HepG2 (cell line): ENCODE results near the gene GPRC5B. TPM values are rescaled to one million over a fixed set of nuclear protein-coding genes. Genes with fewer than 3 reads are reported as not detected.
A peak's percentile ranks its signal among the peaks of the same experiment; 100 is the strongest.

Source experiments
- GPN1 ChIP-seq: sonication (generic); formaldehyde crosslinking; IDR thresholded peaks from 2 replicates; pipeline ENCODE4 v1.5.1; 2020; ENCODE audit warnings: missing genetic modification reagents, borderline replicate concordance
- HMGA1 ChIP-seq: sonication (generic); formaldehyde crosslinking; conservative IDR thresholded peaks from 2 replicates; pipeline ENCODE4 v1.4.0; 2020; ENCODE audit warnings: missing genetic modification reagents
- IRF2 ChIP-seq: IDR thresholded peaks from 2 replicates; pipeline ENCODE4 v1.6.1; 2018; ENCODE audit warnings: missing genetic modification reagents, missing compliant biosample characterization
- KLF15 ChIP-seq: sonication (generic); formaldehyde crosslinking; IDR thresholded peaks from 2 replicates; pipeline ENCODE4 v1.8.1; 2023; ENCODE audit warnings: borderline replicate concordance, mild to moderate bottlenecking, inconsistent platforms, missing genetic modification reagents, mixed read lengths
- MTF2 ChIP-seq: sonication (generic); formaldehyde crosslinking; IDR thresholded peaks from 2 replicates; pipeline ENCODE4 v1.5.0; 2020; ENCODE audit warnings: missing genetic modification reagents, borderline replicate concordance
- PITX1 ChIP-seq: sonication (generic); formaldehyde crosslinking; IDR thresholded peaks from 2 replicates; pipeline ENCODE4 v1.5.1; 2020; ENCODE audit warnings: mild to moderate bottlenecking, missing genetic modification reagents
- RBM39 ChIP-seq: fragments of 200-400 bp; formaldehyde crosslinking; IDR thresholded peaks from one replicate; pipeline ENCODE4 v1.6.1; 2018; ENCODE audit warnings: antibody characterized with exemption, mild to moderate bottlenecking, low read depth, low read length; ENCODE audit not compliant: poor library complexity, severe bottlenecking
- RXRA ChIP-seq: sonication (generic); formaldehyde crosslinking; IDR thresholded peaks from 2 replicates; pipeline ENCODE4 v1.5.1; 2020; ENCODE audit warnings: missing genetic modification reagents
- SAFB2 ChIP-seq: sonication (generic); formaldehyde crosslinking; IDR thresholded peaks from 2 replicates; pipeline ENCODE4 v1.5.1; 2020; ENCODE audit warnings: missing genetic modification reagents, low read depth, mild to moderate bottlenecking, borderline replicate concordance
- TBP ChIP-seq: sonication (generic); formaldehyde crosslinking; IDR thresholded peaks from 2 replicates; pipeline ENCODE4 v1.5.0; 2020; ENCODE audit warnings: missing genetic modification reagents
- TIGD3 ChIP-seq: sonication (generic); formaldehyde crosslinking; IDR thresholded peaks from 2 replicates; pipeline ENCODE4 v1.5.1; 2020; ENCODE audit warnings: mild to moderate bottlenecking, missing genetic modification reagents, borderline replicate concordance
- ZBTB26 ChIP-seq: IDR thresholded peaks from 2 replicates; pipeline ENCODE4 v1.6.1; 2016; ENCODE audit warnings: missing compliant biosample characterization, missing genetic modification reagents, borderline replicate concordance
- ZBTB43 ChIP-seq: sonication (generic); formaldehyde crosslinking; conservative IDR thresholded peaks from 2 replicates; pipeline ENCODE4 v1.4.0; 2020; ENCODE audit warnings: missing genetic modification reagents
- ZFP36L2 ChIP-seq: sonication (generic); formaldehyde crosslinking; IDR thresholded peaks from 2 replicates; pipeline ENCODE4 v1.4.0; 2020; ENCODE audit warnings: missing genetic modification reagents
- ZFY ChIP-seq: sonication (generic); formaldehyde crosslinking; IDR thresholded peaks from 2 replicates; pipeline ENCODE4 v1.4.0; 2020; ENCODE audit warnings: missing genetic modification reagents
- ZNF124 ChIP-seq: sonication (generic); formaldehyde crosslinking; IDR thresholded peaks from 2 replicates; pipeline ENCODE4 v1.4.0; 2020; ENCODE audit warnings: missing genetic modification reagents
- ZNF317 ChIP-seq: sonication (generic); formaldehyde crosslinking; IDR thresholded peaks from 2 replicates; pipeline ENCODE4 v1.5.0; 2020; ENCODE audit warnings: mild to moderate bottlenecking, missing genetic modification reagents
- ZNF550 ChIP-seq: sonication (generic); formaldehyde crosslinking; IDR thresholded peaks from 2 replicates; pipeline ENCODE4 v1.4.0; 2020; ENCODE audit warnings: mild to moderate bottlenecking, missing genetic modification reagents, borderline replicate concordance
- polyA plus RNA-seq, 8 experiments: library from polyadenylated mRNA; depleted of rRNA in 3 of 8; stranded (reverse) in 7 of 8; unstranded in 1 of 8; fragments of >200 nt; fragmentation: Illumina TruSeq in 4 of 8; extraction: Trizol in 4 of 8; gene quantifications; 2 replicates each; pipeline versions ENCODE4 v1.2.1 to v1.2.3, GENCODE V29; 2011 to 2016; ENCODE audit warnings: low read depth in 4 of 8, missing spikeins in 1 of 8, mixed read lengths in 1 of 8; ENCODE audit not compliant: insufficient read depth in 1 of 8
- total RNA-seq, 5 experiments: library from RNA; depleted of rRNA; stranded (reverse); fragments of >200 nt; fragmentation: Illumina TruSeq; extraction: Trizol; gene quantifications; 2 replicates each; pipeline ENCODE4 v1.2.3, GENCODE V29; 2016; ENCODE audit warnings: low read depth in 1 of 5
- TF ChIP-seq, protein P1 (sequence below): sonication (generic); formaldehyde crosslinking; IDR thresholded peaks from 2 replicates; pipeline ENCODE4 v1.4.0; 2020; ENCODE audit warnings: mild to moderate bottlenecking, missing genetic modification reagents
- TF ChIP-seq, protein P2 (sequence below): sonication (generic); formaldehyde crosslinking; IDR thresholded peaks from 2 replicates; pipeline ENCODE4 v1.4.0; 2020; ENCODE audit warnings: missing genetic modification reagents, borderline replicate concordance

GPRC5B gene
- total and polyA plus RNA-seq, 2 of the 13 experiments (the other 11 are each of a cell fraction or from before 2014, with no cell fraction given): 0.46 to 0.53 TPM

GRCh38 chr16:19884611-19885450 lies at the start of gene GPRC5B (continued):
- TF ChIP-seq, protein P1, sequence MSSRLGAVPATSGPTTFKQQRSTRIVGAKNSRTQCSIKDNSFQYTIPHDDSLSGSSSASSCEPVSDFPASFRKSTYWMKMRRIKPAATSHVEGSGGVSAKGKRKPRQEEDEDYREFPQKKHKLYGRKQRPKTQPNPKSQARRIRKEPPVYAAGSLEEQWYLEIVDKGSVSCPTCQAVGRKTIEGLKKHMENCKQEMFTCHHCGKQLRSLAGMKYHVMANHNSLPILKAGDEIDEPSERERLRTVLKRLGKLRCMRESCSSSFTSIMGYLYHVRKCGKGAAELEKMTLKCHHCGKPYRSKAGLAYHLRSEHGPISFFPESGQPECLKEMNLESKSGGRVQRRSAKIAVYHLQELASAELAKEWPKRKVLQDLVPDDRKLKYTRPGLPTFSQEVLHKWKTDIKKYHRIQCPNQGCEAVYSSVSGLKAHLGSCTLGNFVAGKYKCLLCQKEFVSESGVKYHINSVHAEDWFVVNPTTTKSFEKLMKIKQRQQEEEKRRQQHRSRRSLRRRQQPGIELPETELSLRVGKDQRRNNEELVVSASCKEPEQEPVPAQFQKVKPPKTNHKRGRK: no peak
- no peak for TF ChIP-seq MTF2 (CRISPR knock-in tag)
- TF ChIP-seq RBM39: peak; percentile 71
- no peak for TF ChIP-seq PITX1 (CRISPR knock-in tag)
- peak; percentile 30; the same call in 1 of the 2 replicates for TF ChIP-seq ZFY (CRISPR knock-in tag)
- TF ChIP-seq ZBTB43 (CRISPR knock-in tag): no peak
- TF ChIP-seq IRF2 (CRISPR knock-in tag): no peak
- TF ChIP-seq ZNF124 (CRISPR knock-in tag): no peak
- TF ChIP-seq HMGA1 (CRISPR knock-in tag): no peak
- no peak for TF ChIP-seq ZFP36L2 (CRISPR knock-in tag)
- TF ChIP-seq ZNF317: no peak
- no peak for TF ChIP-seq TBP (CRISPR knock-in tag)
- no peak for TF ChIP-seq RXRA (CRISPR knock-in tag)
- no peak for TF ChIP-seq KLF15 (CRISPR knock-in tag)
- TF ChIP-seq GPN1 (CRISPR knock-in tag): no peak; the same call in 1 of the 2 replicates
- 0 out of 2 replicates have a peak, but pooled peaks have one; percentile 70 for TF ChIP-seq SAFB2 (CRISPR knock-in tag)
- TF ChIP-seq ZBTB26 (CRISPR knock-in tag): no peak
- TF ChIP-seq, protein P2, sequence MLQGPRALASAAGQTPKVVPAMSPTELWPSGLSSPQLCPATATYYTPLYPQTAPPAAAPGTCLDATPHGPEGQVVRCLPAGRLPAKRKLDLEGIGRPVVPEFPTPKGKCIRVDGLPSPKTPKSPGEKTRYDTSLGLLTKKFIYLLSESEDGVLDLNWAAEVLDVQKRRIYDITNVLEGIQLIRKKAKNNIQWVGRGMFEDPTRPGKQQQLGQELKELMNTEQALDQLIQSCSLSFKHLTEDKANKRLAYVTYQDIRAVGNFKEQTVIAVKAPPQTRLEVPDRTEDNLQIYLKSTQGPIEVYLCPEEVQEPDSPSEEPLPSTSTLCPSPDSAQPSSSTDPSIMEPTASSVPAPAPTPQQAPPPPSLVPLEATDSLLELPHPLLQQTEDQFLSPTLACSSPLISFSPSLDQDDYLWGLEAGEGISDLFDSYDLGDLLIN (CRISPR knock-in tag): peak; percentile 61; the same call in 1 of the 2 replicates
- TF ChIP-seq TIGD3 (CRISPR knock-in tag): no peak
- 0 out of 2 replicates have a peak, but pooled peaks have one; percentile 32 for TF ChIP-seq ZNF550 (CRISPR knock-in tag)
